Measurements from ENCODE around the gene AMZ1. TPM values are rescaled to one million over a fixed set of nuclear protein-coding genes. Genes with fewer than 3 reads are reported as not detected.

The AMZ1 gene
- total and polyA plus RNA-seq, 2 experiments from 2014 or later, result 3.4 to 5.9 TPM

DNA sequence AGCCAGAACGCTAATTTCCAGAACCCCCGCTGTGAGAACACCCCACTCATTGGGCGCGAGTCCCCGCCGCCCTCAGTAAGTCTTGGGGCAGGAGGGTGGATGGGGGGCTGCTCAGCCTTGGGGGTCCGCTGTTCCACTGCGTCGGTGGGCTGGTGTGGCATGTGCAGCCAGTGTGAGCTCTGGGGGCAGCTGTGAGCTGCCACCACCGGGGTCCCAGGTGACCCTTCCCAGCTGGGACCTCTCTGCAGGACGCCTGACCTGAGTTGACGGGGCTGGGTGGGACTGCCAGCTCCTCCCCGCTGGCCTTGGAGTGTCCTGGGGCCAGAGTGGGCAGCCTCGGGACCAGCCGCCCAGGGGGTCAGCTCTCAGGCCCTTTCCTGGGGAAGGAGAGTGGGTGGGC, 29.1 kb upstream of the AMZ1 start:
- H2AFZ ChIP-seq, result no peak overlapping the region
- H3F3A ChIP-seq (ENCODE audit: insufficient read depth), result no peaks in the 10 kb centered on the region
- H3K36me3 ChIP-seq (ENCODE audit: low read depth), result no peaks in the 10 kb centered on the region; the same call in 1 of the 2 replicates
- DNase-seq, result no peak
- no peak overlapping the region for H3K27ac ChIP-seq
- H3K27me3 ChIP-seq (replicated peaks; ENCODE audit: insufficient read depth), result no peaks in the 10 kb centered on the region
- H4K20me1 ChIP-seq (ENCODE audit: insufficient read depth), result no peaks in the 10 kb centered on the region
- no peaks in the 10 kb centered on the region for H3K79me2 ChIP-seq (ENCODE audit: insufficient read depth)
- H3K9me3 ChIP-seq (ENCODE audit: low read depth), result no peaks in the 10 kb centered on the region
- H3K4me1 ChIP-seq (ENCODE audit: insufficient read depth), result no peaks in the 10 kb centered on the region
- WGBS, 2 experiments (ENCODE audit: low coverage in 1 of 2, low lambda C conversion rate in 2 of 2, missing lambda C conversion rate in 2 of 2), result 99 to 100% methylated on average over 15 of the region's 15 CpGs
- TF ChIP-seq EZH2phosphoT487 (IDR thresholded peaks at IDR 0.05; ENCODE audit: insufficient read depth, low read depth), result no peak
- no peak for TF ChIP-seq EZH2 (IDR thresholded peaks at IDR 0.05; ENCODE audit: insufficient read depth, poor library complexity, severe bottlenecking)
- no peaks in the 10 kb centered on the region for H3K9me2 ChIP-seq (ENCODE audit: insufficient read depth)
- no peak overlapping the region for H3K4me3 ChIP-seq
- H3K4me2 ChIP-seq (ENCODE audit: unreplicated experiment), result no peak overlapping the region
- H3K9ac ChIP-seq, result no peak overlapping the region
- in situ Hi-C loops (cut with MboI), result no loop called here

DNA sequence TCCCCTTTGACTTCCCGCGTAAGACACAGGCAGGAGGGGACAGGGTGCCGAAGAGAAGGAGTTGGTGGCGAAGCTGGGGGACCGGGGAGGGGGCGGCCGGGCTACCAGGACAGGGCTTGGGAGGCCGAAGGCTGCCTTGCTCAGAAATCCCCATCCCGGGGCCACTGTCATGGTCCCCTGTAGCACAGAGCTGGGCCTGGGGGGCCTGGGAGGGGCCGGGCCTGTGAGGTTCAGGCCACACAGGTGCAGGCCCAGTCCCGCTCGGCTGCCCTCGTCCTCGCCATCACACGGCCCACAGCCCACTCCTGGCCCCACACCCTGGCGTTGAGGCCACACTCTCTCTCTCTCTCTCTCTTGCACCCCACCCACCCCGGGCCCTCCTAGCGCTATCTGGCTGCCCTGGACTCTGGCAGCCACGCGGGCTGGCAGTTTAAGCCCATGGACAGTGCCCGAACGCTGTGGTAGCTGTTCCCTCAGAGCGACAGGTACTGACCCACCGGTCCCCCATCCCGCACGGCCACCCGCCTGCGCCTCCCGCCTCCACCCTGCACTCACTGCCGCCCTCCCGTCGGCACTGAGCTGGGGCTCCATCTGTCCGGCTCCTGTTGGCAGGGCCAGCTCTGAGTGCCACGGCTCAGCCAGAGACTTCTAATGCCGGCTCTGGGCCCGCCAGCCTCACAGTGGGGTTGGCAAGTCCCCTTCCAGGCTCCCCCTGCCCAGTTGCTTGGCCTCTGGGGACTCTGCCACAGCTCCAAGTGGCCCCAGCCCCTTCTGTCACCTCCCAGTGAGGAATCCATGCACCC, 28.2 kb upstream of the AMZ1 start:
- Histone ChIP-seq H3K36me3 (ENCODE audit: low read depth) (no peaks in the 10 kb centered on the region; the same call in 1 of the 2 replicates), H3F3A (ENCODE audit: insufficient read depth) (no peaks in the 10 kb centered on the region), H4K20me1 (ENCODE audit: insufficient read depth) (no peaks in the 10 kb centered on the region)

DNA sequence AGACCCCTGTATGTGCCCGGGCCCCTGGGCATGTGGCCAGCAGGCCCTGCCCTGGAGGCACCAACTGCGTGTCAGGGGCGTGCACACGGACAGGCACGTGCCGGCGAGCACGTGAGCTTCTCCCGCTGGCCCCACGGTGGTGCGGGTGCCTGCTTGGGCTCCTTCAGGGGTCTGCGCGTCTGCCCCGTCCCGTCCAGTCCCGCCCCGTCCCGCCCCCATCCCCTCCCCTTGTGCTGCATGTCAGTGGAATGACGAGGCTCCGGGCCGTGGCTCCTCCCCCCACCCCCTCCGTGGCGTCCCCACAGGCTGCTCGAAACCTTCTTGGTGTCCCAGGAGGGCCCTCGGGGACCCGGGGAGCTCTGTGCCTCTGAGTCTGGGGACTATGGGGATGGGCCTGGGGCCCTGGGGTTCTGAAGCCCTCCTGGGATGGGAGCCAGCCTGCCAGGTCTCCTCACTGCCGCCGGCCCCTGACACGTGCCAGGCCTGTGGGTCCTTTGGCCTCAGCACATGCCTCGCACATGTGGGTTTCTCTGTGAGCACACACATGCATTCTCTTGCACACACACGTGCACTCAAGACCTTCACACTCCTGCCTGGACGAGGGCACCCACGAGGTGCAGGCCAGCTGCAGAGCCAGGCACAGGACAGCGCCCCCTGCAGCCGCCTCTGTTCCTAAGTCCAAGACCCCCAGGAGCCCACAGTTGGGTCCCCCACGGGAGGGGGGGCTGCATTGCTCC, 27.5 kb upstream of the AMZ1 start:
- H3K27me3 ChIP-seq (replicated peaks; ENCODE audit: insufficient read depth), result no peaks in the 10 kb centered on the region
- H3K9me3 ChIP-seq (ENCODE audit: low read depth), result no peaks in the 10 kb centered on the region
- DNase-seq, result peak; percentile 58
- H3K79me2 ChIP-seq (ENCODE audit: insufficient read depth), result no peaks in the 10 kb centered on the region
- in situ Hi-C loops (cut with MboI), result no loop called here
- no peak for TF ChIP-seq EZH2phosphoT487 (IDR thresholded peaks at IDR 0.05; ENCODE audit: insufficient read depth, low read depth)
- no peak for TF ChIP-seq EZH2 (IDR thresholded peaks at IDR 0.05; ENCODE audit: insufficient read depth, poor library complexity, severe bottlenecking)
- H3K36me3 ChIP-seq (ENCODE audit: low read depth), result no peaks in the 10 kb centered on the region; the same call in 1 of the 2 replicates
- no peak overlapping the region for H2AFZ ChIP-seq
- H3K9ac ChIP-seq, result peak overlapping the region; percentile 34; the same call in 1 of the 2 replicates
- 48 to 58% methylated on average over 17 to 31 of the region's 36 CpGs for WGBS, 2 experiments (ENCODE audit: low coverage in 1 of 2, low lambda C conversion rate in 2 of 2, missing lambda C conversion rate in 2 of 2)
- H3K27ac ChIP-seq, result no peak overlapping the region
- H3F3A ChIP-seq (ENCODE audit: insufficient read depth), result no peaks in the 10 kb centered on the region
- H3K9me2 ChIP-seq (ENCODE audit: insufficient read depth), result no peaks in the 10 kb centered on the region
- no peaks in the 10 kb centered on the region for H3K4me1 ChIP-seq (ENCODE audit: insufficient read depth)
- no peak overlapping the region for H3K4me2 ChIP-seq (ENCODE audit: unreplicated experiment)
- H4K20me1 ChIP-seq (ENCODE audit: insufficient read depth), result no peaks in the 10 kb centered on the region
- H3K4me3 ChIP-seq, result no peak overlapping the region

More for the DNA sequence above, 28.2 kb upstream of the AMZ1 start:
- Histone ChIP-seq H3K4me3 (no peak overlapping the region), H3K9me2 (ENCODE audit: insufficient read depth) (no peaks in the 10 kb centered on the region), H3K4me1 (ENCODE audit: insufficient read depth) (no peaks in the 10 kb centered on the region), H2AFZ (no peak overlapping the region), H3K9ac (0 out of 2 replicates have a peak overlapping the region, but pooled peaks have one; percentile 2), H3K27ac (no peak overlapping the region), H3K79me2 (ENCODE audit: insufficient read depth) (no peaks in the 10 kb centered on the region), H3K27me3 (replicated peaks; ENCODE audit: insufficient read depth) (no peaks in the 10 kb centered on the region), H3K9me3 (ENCODE audit: low read depth) (no peaks in the 10 kb centered on the region), H3K4me2 (ENCODE audit: unreplicated experiment) (no peak overlapping the region)
- WGBS, 2 experiments (ENCODE audit: low coverage in 1 of 2, low lambda C conversion rate in 2 of 2, missing lambda C conversion rate in 2 of 2), result 77 to 80% methylated on average over 18 to 34 of the region's 36 CpGs
- in situ Hi-C loops (cut with MboI), result no loop called here
- no peak for TF ChIP-seq EZH2 (IDR thresholded peaks at IDR 0.05; ENCODE audit: insufficient read depth, poor library complexity, severe bottlenecking)
- no peak for TF ChIP-seq EZH2phosphoT487 (IDR thresholded peaks at IDR 0.05; ENCODE audit: insufficient read depth, low read depth)
- DNase-seq, result no peak

DNA sequence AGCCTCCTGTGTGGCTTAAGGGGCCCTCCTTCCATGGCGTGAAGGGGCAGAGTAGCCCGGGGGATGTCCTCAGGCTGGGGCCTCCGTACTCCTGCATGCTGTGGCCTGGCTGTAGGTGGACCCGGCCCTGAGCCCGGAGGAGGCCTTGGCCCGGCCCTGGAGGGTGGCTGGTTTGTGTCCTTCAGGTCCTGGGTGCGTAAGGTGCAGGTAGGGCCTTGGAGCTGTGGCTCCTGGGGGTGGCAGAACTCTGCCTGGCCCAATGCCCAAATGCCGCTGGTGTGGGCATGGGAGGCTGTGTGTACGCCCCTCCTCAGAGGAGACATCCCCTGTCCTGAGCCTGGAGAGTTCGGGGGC, 26.9 kb upstream of the AMZ1 start:
- Histone ChIP-seq H3K27ac (no peak overlapping the region), H3F3A (ENCODE audit: insufficient read depth) (no peaks in the 10 kb centered on the region), H3K4me1 (ENCODE audit: insufficient read depth) (no peaks in the 10 kb centered on the region), H3K79me2 (ENCODE audit: insufficient read depth) (no peaks in the 10 kb centered on the region), H3K27me3 (replicated peaks; ENCODE audit: insufficient read depth) (no peaks in the 10 kb centered on the region), H3K4me2 (ENCODE audit: unreplicated experiment) (no peak overlapping the region), H2AFZ (no peak overlapping the region), H3K36me3 (ENCODE audit: low read depth) (no peaks in the 10 kb centered on the region; the same call in 1 of the 2 replicates), H4K20me1 (ENCODE audit: insufficient read depth) (no peaks in the 10 kb centered on the region), H3K9me2 (ENCODE audit: insufficient read depth) (no peaks in the 10 kb centered on the region), H3K9ac (no peak overlapping the region), H3K9me3 (ENCODE audit: low read depth) (no peaks in the 10 kb centered on the region), H3K4me3 (no peak overlapping the region)
- WGBS, 2 experiments (ENCODE audit: low coverage in 1 of 2, low lambda C conversion rate in 2 of 2, missing lambda C conversion rate in 2 of 2), result 80 to 91% methylated on average over 10 of the region's 10 CpGs
- in situ Hi-C loops (cut with MboI), result no loop called here
- TF ChIP-seq EZH2phosphoT487 (IDR thresholded peaks at IDR 0.05; ENCODE audit: insufficient read depth, low read depth) (no peak), EZH2 (IDR thresholded peaks at IDR 0.05; ENCODE audit: insufficient read depth, poor library complexity, severe bottlenecking) (no peak)
- DNase-seq, result no peak
